GM23338 (cell line): ENCODE measurements around the gene SNHG17. TPM values are rescaled to one million over a fixed set of nuclear protein-coding genes. Genes with fewer than 3 reads are reported as not detected.

Experiments used
- ATAC-seq: fragments of 200-7000 bp; cut with Tn5 transposase; 3 replicates; pipeline ENCODE4 v1.9.1; 2020
- DNase-seq: peaks from one replicate; pipeline ENCODE4 v3.0.0-alpha.2; 2015; ENCODE audit warnings: low spot score
- H2AFZ ChIP-seq: fragments of 200-600 bp; sonication (generic); 2 replicates; pipeline ENCODE4 v1.8.0; 2016; ENCODE audit warnings: antibody characterized with exemption, mild to moderate bottlenecking, moderate library complexity
- H3F3A ChIP-seq: fragments of 200-600 bp; sonication (generic); replicated peaks from 2 replicates; pipeline ENCODE4 v1.8.0; 2017; ENCODE audit warnings: antibody characterized with exemption, mixed run types, low read depth
- H3K27ac ChIP-seq: fragments of 200-600 bp; sonication (generic); 2 replicates; pipeline ENCODE4 v1.6.1; 2016; ENCODE audit warnings: low read depth
- H3K27me3 ChIP-seq: fragments of 200-600 bp; sonication (generic); 2 replicates; pipeline ENCODE4 v1.8.0; 2016; ENCODE audit warnings: mild to moderate bottlenecking, mixed run types, moderate library complexity; ENCODE audit not compliant: insufficient read depth
- H3K36me3 ChIP-seq: fragments of 200-600 bp; sonication (generic); 2 replicates; pipeline ENCODE4 v1.8.0; 2016; ENCODE audit warnings: mild to moderate bottlenecking; ENCODE audit not compliant: insufficient read depth
- H3K4me1 ChIP-seq: fragments of 200-600 bp; sonication (generic); 2 replicates; pipeline ENCODE4 v1.8.0; 2016; ENCODE audit warnings: mild to moderate bottlenecking, moderate library complexity; ENCODE audit not compliant: insufficient read depth
- H3K4me2 ChIP-seq: fragments of 200-600 bp; sonication (generic); 2 replicates; pipeline ENCODE4 v1.7.1; 2017; ENCODE audit warnings: mixed run types
- H3K4me3 ChIP-seq: fragments of 200-600 bp; sonication (generic); 2 replicates; pipeline ENCODE4 v1.6.1; 2016; ENCODE audit warnings: mixed run types
- H3K79me2 ChIP-seq: fragments of 200-600 bp; sonication (generic); replicated peaks from 2 replicates; pipeline ENCODE4 v1.8.0; 2017; ENCODE audit warnings: mild to moderate bottlenecking; ENCODE audit not compliant: insufficient read depth
- H3K9me2 ChIP-seq: fragments of 200-600 bp; sonication (generic); 2 replicates; pipeline ENCODE4 v1.8.0; 2017; ENCODE audit not compliant: insufficient read depth
- H4K20me1 ChIP-seq: fragments of 200-600 bp; sonication (generic); replicated peaks from 2 replicates; pipeline ENCODE4 v1.8.0; 2017; ENCODE audit warnings: mild to moderate bottlenecking; ENCODE audit not compliant: insufficient read depth
- H3K27ac Mint-ChIP-seq: 2 replicates; pipeline ENCODE4 v1.8.0; 2020; ENCODE audit warnings: inconsistent platforms, mild to moderate bottlenecking, moderate library complexity, mixed read lengths
- H3K27me3 Mint-ChIP-seq: 3 replicates; pipeline ENCODE4 v1.8.0; 2022; ENCODE audit warnings: low read depth, mild to moderate bottlenecking, moderate library complexity, mixed read lengths, inconsistent platforms; ENCODE audit not compliant: insufficient read depth, poor library complexity
- H3K36me3 Mint-ChIP-seq: 3 replicates; pipeline ENCODE4 v1.8.0; 2021; ENCODE audit warnings: low read depth, mild to moderate bottlenecking, inconsistent platforms, moderate library complexity, mixed read lengths
- H3K4me1 Mint-ChIP-seq: 3 replicates; pipeline ENCODE4 v1.8.0; 2020; ENCODE audit warnings: mild to moderate bottlenecking, inconsistent platforms, mixed read lengths
- H3K4me3 Mint-ChIP-seq: 3 replicates; pipeline ENCODE4 v1.8.0; 2021; ENCODE audit warnings: moderate library complexity, mild to moderate bottlenecking, inconsistent platforms, mixed read lengths
- H3K9me3 Mint-ChIP-seq: 3 replicates; pipeline ENCODE4 v1.8.0; 2020; ENCODE audit warnings: moderate library complexity, mild to moderate bottlenecking, inconsistent platforms, mixed read lengths
- CREB1 ChIP-seq: fragments of 250-450 bp; sonication (Bioruptor Pico); IDR thresholded peaks from 2 replicates; pipeline ENCODE4 v1.5.0; 2020; ENCODE audit warnings: low read depth, mild to moderate bottlenecking, moderate library complexity
- EZH2 ChIP-seq: fragments of 200-600 bp; sonication (generic); IDR thresholded peaks from one replicate; pipeline ENCODE4 v1.8.0; 2017; ENCODE audit warnings: antibody characterized with exemption, mild to moderate bottlenecking, low read depth; ENCODE audit not compliant: unreplicated experiment
- EZH2phosphoT487 ChIP-seq: fragments of 200-600 bp; sonication (generic); IDR thresholded peaks from one replicate; pipeline ENCODE4 v1.8.1; 2018; ENCODE audit warnings: antibody characterized with exemption; ENCODE audit not compliant: unreplicated experiment
- JUNB ChIP-seq: IDR thresholded peaks from one replicate; pipeline ENCODE4 v1.6.1; 2016; ENCODE audit warnings: antibody characterized with exemption; ENCODE audit not compliant: unreplicated experiment
- NANOG ChIP-seq: IDR thresholded peaks from 2 replicates; pipeline ENCODE4 v1.6.1; 2016; ENCODE audit warnings: antibody characterized with exemption, borderline replicate concordance
- POLR2AphosphoS5 ChIP-seq: IDR thresholded peaks from 2 replicates; pipeline ENCODE4 v1.6.1; 2016; ENCODE audit warnings: antibody characterized with exemption, low read depth
- STAT1 ChIP-seq: IDR thresholded peaks from one replicate; pipeline ENCODE4 v1.6.1; 2016; ENCODE audit warnings: antibody characterized with exemption; ENCODE audit not compliant: unreplicated experiment
- ZNF114 ChIP-seq: fragments of 250-450 bp; sonication (Bioruptor Pico); IDR thresholded peaks from 2 replicates; pipeline ENCODE4 v1.5.0; 2020; ENCODE audit warnings: mild to moderate bottlenecking, moderate library complexity
- ZNF331 ChIP-seq: fragments of 250-450 bp; sonication (Bioruptor Pico); IDR thresholded peaks from 2 replicates; pipeline ENCODE4 v1.5.0; 2020; ENCODE audit warnings: low read depth, mild to moderate bottlenecking, moderate library complexity
- long read RNA-seq: library from polyadenylated mRNA; unstranded; transcript quantifications from one replicate; pipeline ENCODE4 v2.0.0, GENCODE V29; 2020; ENCODE audit not compliant: unreplicated experiment
- polyA plus RNA-seq: library from polyadenylated mRNA; unstranded; fragments of >200 nt; fragmentation: Nextera tagmentation; extraction: Ambion mirVana; gene quantifications from 2 replicates; pipeline ENCODE4 v1.2.1, GENCODE V29; 2016
- total RNA-seq: library from RNA; depleted of rRNA; stranded (reverse); fragments of >200 nt; shearing (Covaris generic); gene quantifications from 2 replicates; pipeline ENCODE4 v1.2.3, GENCODE V29; 2014; rRNA removed
- TF ChIP-seq, protein P1 (sequence below): IDR thresholded peaks from one replicate; pipeline ENCODE4 v1.6.1; 2018; ENCODE audit warnings: antibody characterized with exemption; ENCODE audit not compliant: unreplicated experiment
- TF ChIP-seq, protein P2 (sequence below), 2 experiments: fragments of 200-600 bp in 1 of 2; sonication (generic) in 1 of 2; conservative IDR thresholded peaks; 2 replicates each; pipeline versions ENCODE4 v1.5.1 to v1.6.1; 2016 to 2017; ENCODE audit warnings: antibody characterized with exemption in 2 of 2, low read depth in 2 of 2, mild to moderate bottlenecking in 2 of 2, moderate library complexity in 1 of 2
- TF ChIP-seq, protein P3 (sequence below): IDR thresholded peaks from 2 replicates; pipeline ENCODE4 v1.6.1; 2016; ENCODE audit warnings: antibody characterized with exemption
- TF ChIP-seq, protein P4 (sequence below): fragments of 250-450 bp; sonication (Bioruptor Pico); IDR thresholded peaks from 2 replicates; pipeline ENCODE4 v1.5.0; 2020; ENCODE audit warnings: mild to moderate bottlenecking, moderate library complexity

SNHG17 gene
- total RNA-seq (22.2 and 25.4 TPM in 2 replicates), polyA plus RNA-seq (76.1 and 80.1 TPM in 2 replicates)
- long read RNA-seq, transcript SNHG17-206 (7 exons, 973 nt) = major isoform, 11 of 79 reads
- long read RNA-seq, partial matches to known transcripts = 1 of 79 reads
- long read RNA-seq, other reads (novel, unspliced or antisense) = 67 of 79 reads

DNA sequence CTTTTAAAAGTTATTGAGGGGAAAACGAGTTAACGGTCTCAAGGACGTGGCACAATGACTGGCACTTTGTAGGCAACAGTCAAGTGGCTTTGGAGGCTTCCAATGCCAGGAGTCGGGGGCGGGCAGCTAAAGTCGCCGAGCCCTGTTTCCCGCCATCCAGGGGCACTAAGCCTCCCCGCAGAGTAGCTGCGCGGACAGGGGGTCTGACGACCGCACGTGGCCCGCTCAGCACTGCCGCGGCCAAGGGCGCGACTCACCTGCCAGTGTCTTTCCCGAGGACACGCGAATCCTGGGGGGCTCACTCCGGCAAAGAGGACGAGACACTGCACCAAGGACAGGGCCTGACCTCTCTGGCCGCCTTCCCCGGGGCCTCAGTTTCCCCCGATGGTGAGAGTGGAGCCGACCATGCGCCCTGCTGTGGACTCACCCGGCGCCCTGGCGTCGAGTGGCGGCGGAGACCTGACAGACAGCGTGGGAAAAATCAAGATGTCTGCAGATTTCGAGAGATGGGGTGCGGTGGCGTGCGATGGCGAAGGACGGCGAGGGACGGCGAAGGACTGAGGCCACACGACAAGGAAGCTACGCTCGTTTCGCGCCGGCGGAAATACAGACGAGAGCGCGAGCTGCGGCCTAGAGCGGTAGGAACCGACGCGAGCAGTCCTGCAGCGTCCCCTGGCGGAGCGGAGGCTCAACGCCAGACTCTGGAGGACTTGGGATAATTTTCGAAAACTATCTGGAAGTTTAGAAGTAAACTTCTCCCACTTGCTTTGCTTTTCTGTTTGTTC lies at the start of gene SNHG17:
Gene SNHG17 (minus strand): TSS at position 559 of the 785 bp plus-strand sequence.
- peak within 1 kb of the TSS; percentile 97 for H3K4me3 Mint-ChIP-seq
- Histone ChIP-seq H3K4me2 (peak within 1 kb of the TSS; percentile 100), H3K9me2 (no peaks in the 10 kb centered on the region), H4K20me1 (peaks cover 27% of the 10 kb centered on the region), H3K27me3 (no peaks in the 10 kb centered on the region), H3K79me2 (peaks cover 51% of the 10 kb centered on the region), H3K4me1 (peaks cover 6% of the 10 kb centered on the region; the same call in 1 of the 2 replicates), H2AFZ (peak within 1 kb of the TSS; percentile 96), H3K36me3 (peaks cover 39% of the 10 kb centered on the region), H3K4me3 (peak within 1 kb of the TSS; percentile 99), H3F3A (0 out of 2 replicates have a peak, but pooled peaks cover 2% of the 10 kb centered on the region), H3K27ac (peak within 1 kb of the TSS; percentile 73; the same call in 1 of the 2 replicates)
- peaks cover 3% of the 10 kb centered on the region; the same call in 1 of the 3 replicates for H3K9me3 Mint-ChIP-seq
- H3K4me1 Mint-ChIP-seq = peaks cover 21% of the 10 kb centered on the region
- DNase-seq = peak; percentile 97
- H3K27me3 Mint-ChIP-seq = peaks cover 28% of the 10 kb centered on the region
- TF ChIP-seq ZNF331 (CRISPR knock-in tag) (no peak), NANOG (no peak), ZNF114 (CRISPR knock-in tag) (no peak), STAT1 (no peak), JUNB (no peak), POLR2AphosphoS5 (peak; percentile 97), CREB1 (CRISPR knock-in tag) (peak; percentile 93), EZH2 (no peak), EZH2phosphoT487 (no peak)
- TF ChIP-seq, protein P1, sequence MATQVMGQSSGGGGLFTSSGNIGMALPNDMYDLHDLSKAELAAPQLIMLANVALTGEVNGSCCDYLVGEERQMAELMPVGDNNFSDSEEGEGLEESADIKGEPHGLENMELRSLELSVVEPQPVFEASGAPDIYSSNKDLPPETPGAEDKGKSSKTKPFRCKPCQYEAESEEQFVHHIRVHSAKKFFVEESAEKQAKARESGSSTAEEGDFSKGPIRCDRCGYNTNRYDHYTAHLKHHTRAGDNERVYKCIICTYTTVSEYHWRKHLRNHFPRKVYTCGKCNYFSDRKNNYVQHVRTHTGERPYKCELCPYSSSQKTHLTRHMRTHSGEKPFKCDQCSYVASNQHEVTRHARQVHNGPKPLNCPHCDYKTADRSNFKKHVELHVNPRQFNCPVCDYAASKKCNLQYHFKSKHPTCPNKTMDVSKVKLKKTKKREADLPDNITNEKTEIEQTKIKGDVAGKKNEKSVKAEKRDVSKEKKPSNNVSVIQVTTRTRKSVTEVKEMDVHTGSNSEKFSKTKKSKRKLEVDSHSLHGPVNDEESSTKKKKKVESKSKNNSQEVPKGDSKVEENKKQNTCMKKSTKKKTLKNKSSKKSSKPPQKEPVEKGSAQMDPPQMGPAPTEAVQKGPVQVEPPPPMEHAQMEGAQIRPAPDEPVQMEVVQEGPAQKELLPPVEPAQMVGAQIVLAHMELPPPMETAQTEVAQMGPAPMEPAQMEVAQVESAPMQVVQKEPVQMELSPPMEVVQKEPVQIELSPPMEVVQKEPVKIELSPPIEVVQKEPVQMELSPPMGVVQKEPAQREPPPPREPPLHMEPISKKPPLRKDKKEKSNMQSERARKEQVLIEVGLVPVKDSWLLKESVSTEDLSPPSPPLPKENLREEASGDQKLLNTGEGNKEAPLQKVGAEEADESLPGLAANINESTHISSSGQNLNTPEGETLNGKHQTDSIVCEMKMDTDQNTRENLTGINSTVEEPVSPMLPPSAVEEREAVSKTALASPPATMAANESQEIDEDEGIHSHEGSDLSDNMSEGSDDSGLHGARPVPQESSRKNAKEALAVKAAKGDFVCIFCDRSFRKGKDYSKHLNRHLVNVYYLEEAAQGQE = peak; percentile 43
- TF ChIP-seq, protein P2, sequence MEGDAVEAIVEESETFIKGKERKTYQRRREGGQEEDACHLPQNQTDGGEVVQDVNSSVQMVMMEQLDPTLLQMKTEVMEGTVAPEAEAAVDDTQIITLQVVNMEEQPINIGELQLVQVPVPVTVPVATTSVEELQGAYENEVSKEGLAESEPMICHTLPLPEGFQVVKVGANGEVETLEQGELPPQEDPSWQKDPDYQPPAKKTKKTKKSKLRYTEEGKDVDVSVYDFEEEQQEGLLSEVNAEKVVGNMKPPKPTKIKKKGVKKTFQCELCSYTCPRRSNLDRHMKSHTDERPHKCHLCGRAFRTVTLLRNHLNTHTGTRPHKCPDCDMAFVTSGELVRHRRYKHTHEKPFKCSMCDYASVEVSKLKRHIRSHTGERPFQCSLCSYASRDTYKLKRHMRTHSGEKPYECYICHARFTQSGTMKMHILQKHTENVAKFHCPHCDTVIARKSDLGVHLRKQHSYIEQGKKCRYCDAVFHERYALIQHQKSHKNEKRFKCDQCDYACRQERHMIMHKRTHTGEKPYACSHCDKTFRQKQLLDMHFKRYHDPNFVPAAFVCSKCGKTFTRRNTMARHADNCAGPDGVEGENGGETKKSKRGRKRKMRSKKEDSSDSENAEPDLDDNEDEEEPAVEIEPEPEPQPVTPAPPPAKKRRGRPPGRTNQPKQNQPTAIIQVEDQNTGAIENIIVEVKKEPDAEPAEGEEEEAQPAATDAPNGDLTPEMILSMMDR (conservative IDR thresholded peaks at IDR 0.05; ENCODE audit: low read depth in 2 of 2) = peak; percentile 93 to 95
- TF ChIP-seq, protein P3, sequence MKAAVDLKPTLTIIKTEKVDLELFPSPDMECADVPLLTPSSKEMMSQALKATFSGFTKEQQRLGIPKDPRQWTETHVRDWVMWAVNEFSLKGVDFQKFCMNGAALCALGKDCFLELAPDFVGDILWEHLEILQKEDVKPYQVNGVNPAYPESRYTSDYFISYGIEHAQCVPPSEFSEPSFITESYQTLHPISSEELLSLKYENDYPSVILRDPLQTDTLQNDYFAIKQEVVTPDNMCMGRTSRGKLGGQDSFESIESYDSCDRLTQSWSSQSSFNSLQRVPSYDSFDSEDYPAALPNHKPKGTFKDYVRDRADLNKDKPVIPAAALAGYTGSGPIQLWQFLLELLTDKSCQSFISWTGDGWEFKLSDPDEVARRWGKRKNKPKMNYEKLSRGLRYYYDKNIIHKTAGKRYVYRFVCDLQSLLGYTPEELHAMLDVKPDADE = peak; percentile 85
- TF ChIP-seq, protein P4, sequence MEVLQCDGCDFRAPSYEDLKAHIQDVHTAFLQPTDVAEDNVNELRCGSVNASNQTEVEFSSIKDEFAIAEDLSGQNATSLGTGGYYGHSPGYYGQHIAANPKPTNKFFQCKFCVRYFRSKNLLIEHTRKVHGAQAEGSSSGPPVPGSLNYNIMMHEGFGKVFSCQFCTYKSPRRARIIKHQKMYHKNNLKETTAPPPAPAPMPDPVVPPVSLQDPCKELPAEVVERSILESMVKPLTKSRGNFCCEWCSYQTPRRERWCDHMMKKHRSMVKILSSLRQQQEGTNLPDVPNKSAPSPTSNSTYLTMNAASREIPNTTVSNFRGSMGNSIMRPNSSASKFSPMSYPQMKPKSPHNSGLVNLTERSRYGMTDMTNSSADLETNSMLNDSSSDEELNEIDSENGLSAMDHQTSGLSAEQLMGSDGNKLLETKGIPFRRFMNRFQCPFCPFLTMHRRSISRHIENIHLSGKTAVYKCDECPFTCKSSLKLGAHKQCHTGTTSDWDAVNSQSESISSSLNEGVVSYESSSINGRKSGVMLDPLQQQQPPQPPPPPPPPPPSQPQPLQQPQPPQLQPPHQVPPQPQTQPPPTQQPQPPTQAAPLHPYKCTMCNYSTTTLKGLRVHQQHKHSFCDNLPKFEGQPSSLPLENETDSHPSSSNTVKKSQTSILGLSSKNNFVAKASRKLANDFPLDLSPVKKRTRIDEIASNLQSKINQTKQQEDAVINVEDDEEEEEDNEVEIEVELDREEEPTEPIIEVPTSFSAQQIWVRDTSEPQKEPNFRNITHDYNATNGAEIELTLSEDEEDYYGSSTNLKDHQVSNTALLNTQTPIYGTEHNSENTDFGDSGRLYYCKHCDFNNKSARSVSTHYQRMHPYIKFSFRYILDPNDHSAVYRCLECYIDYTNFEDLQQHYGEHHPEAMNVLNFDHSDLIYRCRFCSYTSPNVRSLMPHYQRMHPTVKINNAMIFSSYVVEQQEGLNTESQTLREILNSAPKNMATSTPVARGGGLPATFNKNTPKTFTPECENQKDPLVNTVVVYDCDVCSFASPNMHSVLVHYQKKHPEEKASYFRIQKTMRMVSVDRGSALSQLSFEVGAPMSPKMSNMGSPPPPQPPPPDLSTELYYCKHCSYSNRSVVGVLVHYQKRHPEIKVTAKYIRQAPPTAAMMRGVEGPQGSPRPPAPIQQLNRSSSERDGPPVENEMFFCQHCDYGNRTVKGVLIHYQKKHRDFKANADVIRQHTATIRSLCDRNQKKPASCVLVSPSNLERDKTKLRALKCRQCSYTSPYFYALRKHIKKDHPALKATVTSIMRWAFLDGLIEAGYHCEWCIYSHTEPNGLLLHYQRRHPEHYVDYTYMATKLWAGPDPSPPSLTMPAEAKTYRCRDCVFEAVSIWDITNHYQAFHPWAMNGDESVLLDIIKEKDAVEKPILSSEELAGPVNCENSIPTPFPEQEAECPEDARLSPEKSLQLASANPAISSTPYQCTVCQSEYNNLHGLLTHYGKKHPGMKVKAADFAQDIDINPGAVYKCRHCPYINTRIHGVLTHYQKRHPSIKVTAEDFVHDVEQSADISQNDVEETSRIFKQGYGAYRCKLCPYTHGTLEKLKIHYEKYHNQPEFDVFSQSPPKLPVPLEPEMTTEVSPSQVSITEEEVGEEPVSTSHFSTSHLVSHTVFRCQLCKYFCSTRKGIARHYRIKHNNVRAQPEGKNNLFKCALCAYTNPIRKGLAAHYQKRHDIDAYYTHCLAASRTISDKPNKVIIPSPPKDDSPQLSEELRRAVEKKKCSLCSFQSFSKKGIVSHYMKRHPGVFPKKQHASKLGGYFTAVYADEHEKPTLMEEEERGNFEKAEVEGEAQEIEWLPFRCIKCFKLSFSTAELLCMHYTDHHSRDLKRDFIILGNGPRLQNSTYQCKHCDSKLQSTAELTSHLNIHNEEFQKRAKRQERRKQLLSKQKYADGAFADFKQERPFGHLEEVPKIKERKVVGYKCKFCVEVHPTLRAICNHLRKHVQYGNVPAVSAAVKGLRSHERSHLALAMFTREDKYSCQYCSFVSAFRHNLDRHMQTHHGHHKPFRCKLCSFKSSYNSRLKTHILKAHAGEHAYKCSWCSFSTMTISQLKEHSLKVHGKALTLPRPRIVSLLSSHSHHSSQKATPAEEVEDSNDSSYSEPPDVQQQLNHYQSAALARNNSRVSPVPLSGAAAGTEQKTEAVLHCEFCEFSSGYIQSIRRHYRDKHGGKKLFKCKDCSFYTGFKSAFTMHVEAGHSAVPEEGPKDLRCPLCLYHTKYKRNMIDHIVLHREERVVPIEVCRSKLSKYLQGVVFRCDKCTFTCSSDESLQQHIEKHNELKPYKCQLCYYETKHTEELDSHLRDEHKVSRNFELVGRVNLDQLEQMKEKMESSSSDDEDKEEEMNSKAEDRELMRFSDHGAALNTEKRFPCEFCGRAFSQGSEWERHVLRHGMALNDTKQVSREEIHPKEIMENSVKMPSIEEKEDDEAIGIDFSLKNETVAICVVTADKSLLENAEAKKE (CRISPR knock-in tag) = no peak
- peak within 1 kb of the TSS; percentile 98 for H3K27ac Mint-ChIP-seq
- ATAC-seq = peak; percentile 83
- H3K36me3 Mint-ChIP-seq = peaks cover 52% of the 10 kb centered on the region
